Tibial nerve (tissue), 4 donors: ENCODE results near the gene GCN1.

ENCODE experiments used
- EP300 ChIP-seq, 2 donors: sonication (generic); formaldehyde crosslinking; IDR thresholded peaks; one replicate each; pipeline ENCODE4 v1.6.1; 2017; ENCODE audit warnings: antibody characterized with exemption in 2 of 2, mild to moderate bottlenecking in 1 of 2
- POLR2A ChIP-seq, 2 donors: fragments of 450-650 bp; IDR thresholded peaks; one replicate each; pipeline ENCODE4 v1.6.1; 2017; ENCODE audit warnings: antibody characterized with exemption in 2 of 2, mild to moderate bottlenecking in 2 of 2, moderate library complexity in 2 of 2
- TF ChIP-seq, protein P1 (sequence below), 5 experiments: fragments of 200-600 bp in 3 of 5; fragments of 450-650 bp in 2 of 5; sonication (generic) in 3 of 5; IDR thresholded peaks; one replicate each; pipeline ENCODE4 v1.5.1; 2016 to 2019; ENCODE audit warnings: antibody characterized with exemption in 5 of 5, mild to moderate bottlenecking in 3 of 5, moderate library complexity in 2 of 5

DNA sequence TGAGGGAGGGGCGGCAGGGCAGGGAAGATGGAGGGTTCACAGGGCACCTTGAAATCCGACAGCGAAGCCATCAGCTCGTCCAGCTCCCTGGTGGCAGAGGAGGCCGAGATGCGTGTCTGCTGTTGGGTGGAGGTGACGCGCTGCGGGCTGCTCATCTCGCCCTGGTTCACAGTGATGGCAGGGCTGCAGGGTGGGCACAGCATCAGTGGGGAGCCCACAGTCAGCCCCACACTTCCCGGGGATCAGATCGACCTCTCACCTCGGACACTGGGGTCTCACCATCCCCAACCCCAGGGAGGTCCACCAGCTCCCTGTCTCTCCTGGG is 27.0 kb upstream of the GCN1 start:
- TF ChIP-seq, protein P1, sequence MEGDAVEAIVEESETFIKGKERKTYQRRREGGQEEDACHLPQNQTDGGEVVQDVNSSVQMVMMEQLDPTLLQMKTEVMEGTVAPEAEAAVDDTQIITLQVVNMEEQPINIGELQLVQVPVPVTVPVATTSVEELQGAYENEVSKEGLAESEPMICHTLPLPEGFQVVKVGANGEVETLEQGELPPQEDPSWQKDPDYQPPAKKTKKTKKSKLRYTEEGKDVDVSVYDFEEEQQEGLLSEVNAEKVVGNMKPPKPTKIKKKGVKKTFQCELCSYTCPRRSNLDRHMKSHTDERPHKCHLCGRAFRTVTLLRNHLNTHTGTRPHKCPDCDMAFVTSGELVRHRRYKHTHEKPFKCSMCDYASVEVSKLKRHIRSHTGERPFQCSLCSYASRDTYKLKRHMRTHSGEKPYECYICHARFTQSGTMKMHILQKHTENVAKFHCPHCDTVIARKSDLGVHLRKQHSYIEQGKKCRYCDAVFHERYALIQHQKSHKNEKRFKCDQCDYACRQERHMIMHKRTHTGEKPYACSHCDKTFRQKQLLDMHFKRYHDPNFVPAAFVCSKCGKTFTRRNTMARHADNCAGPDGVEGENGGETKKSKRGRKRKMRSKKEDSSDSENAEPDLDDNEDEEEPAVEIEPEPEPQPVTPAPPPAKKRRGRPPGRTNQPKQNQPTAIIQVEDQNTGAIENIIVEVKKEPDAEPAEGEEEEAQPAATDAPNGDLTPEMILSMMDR (IDR thresholded peaks at IDR 0.05): no peak
- TF ChIP-seq POLR2A (IDR thresholded peaks at IDR 0.05): no peak
- no peak for TF ChIP-seq EP300 (IDR thresholded peaks at IDR 0.05)
